ENCODE measurements around the gene ARHGAP5. TPM values are rescaled to one million over a fixed set of nuclear protein-coding genes. Genes with fewer than 3 reads are reported as not detected.

Gene ARHGAP5
- total RNA-seq, 3 donors from 2014 or later (not counting 1 experiment from before 2014, with no cell fraction given) = 31.5 to 45.8 (median 41.1) TPM

GRCh38 chr14:32201193-32201815, 124.2 kb downstream of the ARHGAP5 start:
- H3K4me3 ChIP-seq (ENCODE audit: low read length) = peak overlapping the region; percentile 87
- WGBS (ENCODE audit: insufficient coverage) = under 1% methylated on average over 46 of the region's 46 CpGs

DNA sequence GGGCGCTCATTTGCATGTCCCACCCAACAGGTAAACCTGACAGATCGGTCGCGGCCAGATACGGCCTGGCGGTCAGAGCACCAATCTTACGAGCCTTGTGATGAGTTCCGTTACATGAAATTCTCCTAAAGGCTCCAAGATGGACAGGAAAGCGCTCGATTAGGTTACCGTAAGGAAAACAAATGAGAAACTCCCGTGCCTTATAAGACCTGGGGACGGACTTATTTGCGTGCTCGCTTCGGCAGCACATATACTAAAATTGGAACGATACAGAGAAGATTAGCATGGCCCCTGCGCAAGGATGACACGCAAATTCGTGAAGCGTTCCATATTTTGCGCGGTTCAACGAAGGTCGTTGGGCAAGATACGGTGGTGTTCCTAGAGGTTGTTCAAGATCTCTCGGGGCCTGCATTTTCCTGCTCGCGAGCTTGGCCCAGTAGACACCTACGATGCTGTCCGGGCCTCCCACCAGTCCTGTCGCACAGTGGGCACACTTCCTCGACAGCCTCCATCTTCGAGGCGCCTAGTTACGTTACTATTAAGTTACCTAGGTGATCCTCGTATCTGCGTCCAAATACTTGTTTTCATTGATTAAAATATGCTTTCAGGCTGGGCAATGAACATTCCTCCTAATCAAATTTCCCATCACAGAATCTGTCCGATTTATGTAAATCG, 124.8 kb downstream of the ARHGAP5 start, which contains the start of gene RNU6-7:
TSS of gene RNU6-7 (plus strand) at position 230 of the 675 bp plus-strand sequence.
- peak within 1 kb of the TSS; percentile 89 to 92 for H3K27ac Mint-ChIP-seq
- H3K9me3 Mint-ChIP-seq = no peaks in the 10 kb centered on the region
- TF ChIP-seq CTCF (IDR thresholded peaks at IDR 0.05) = no peak
- peak within 1 kb of the TSS; percentile 97 for H3K27ac ChIP-seq (ENCODE audit: low read length)
- H3K4me3 Mint-ChIP-seq = peak within 1 kb of the TSS; percentile 89
- DNase-seq = peak in 1 of 2 donors; percentile 73
- H3K4me3 ChIP-seq (ENCODE audit: low read length) = peak within 1 kb of the TSS; percentile 87
- no peaks in the 10 kb centered on the region for H3K9me3 ChIP-seq (ENCODE audit: control insufficient read depth, insufficient read depth, low read length)
- 2% methylated on average over 40 of the region's 40 CpGs for WGBS (ENCODE audit: insufficient coverage)
- H3K27me3 Mint-ChIP-seq (ENCODE audit: low read depth in 2 of 2) = peaks cover 10 to 19% of the 10 kb centered on the region in 2 donors
- no peaks in the 10 kb centered on the region for H3K36me3 ChIP-seq (ENCODE audit: control insufficient read depth, insufficient read depth, low read length)
- intact Hi-C loops (cut with micrococcal nuclease) = loop anchor here (5.0 kb wide), 1 partner anchor 640 kb away; the partner anchor contains the start of gene NUBPL
- peak in 1 of 3 donors; percentile 11 for ATAC-seq
- no peaks in the 10 kb centered on the region for H3K27me3 ChIP-seq (ENCODE audit: control insufficient read depth, insufficient read depth, low read length)
- no peaks in the 10 kb centered on the region for H3K36me3 Mint-ChIP-seq
- H3K4me1 ChIP-seq (ENCODE audit: control insufficient read depth, insufficient read depth, low read length) = peaks cover 25% of the 10 kb centered on the region
- peaks cover 36 to 41% of the 10 kb centered on the region in 2 donors for H3K4me1 Mint-ChIP-seq

More at GRCh38 chr14:32201193-32201815, 124.2 kb downstream of the ARHGAP5 start:
- no peak for TF ChIP-seq CTCF (IDR thresholded peaks at IDR 0.05)
- peak overlapping the region; percentile 97 for H3K27ac ChIP-seq (ENCODE audit: low read length)
- H3K9me3 ChIP-seq (ENCODE audit: control insufficient read depth, insufficient read depth, low read length) = no peaks in the 10 kb centered on the region
- ATAC-seq (peak; percentile 44 to 54 (median 53)), DNase-seq (peak; percentile 39 to 84)
- no peaks in the 10 kb centered on the region for H3K27me3 ChIP-seq (ENCODE audit: control insufficient read depth, insufficient read depth, low read length)
- Mint-ChIP-seq H3K9me3 (no peaks in the 10 kb centered on the region), H3K27ac (peak overlapping the region; percentile 89 to 92), H3K36me3 (no peaks in the 10 kb centered on the region), H3K4me3 (peak overlapping the region; percentile 89), H3K27me3 (ENCODE audit: low read depth in 2 of 2) (peaks cover 10 to 16% of the 10 kb centered on the region in 2 donors), H3K4me1 (peaks cover 36 to 41% of the 10 kb centered on the region in 2 donors)
- intact Hi-C loops (cut with micrococcal nuclease) = loop anchor here (5.0 kb wide), 1 partner anchor 639 kb away; the partner anchor contains the start of gene NUBPL
- H3K36me3 ChIP-seq (ENCODE audit: control insufficient read depth, insufficient read depth, low read length) = no peaks in the 10 kb centered on the region
- H3K4me1 ChIP-seq (ENCODE audit: control insufficient read depth, insufficient read depth, low read length) = peaks cover 25% of the 10 kb centered on the region

GRCh38 chr14:32202491-32202997, 125.4 kb downstream of the ARHGAP5 start:
- Mint-ChIP-seq H3K9me3 (no peaks in the 10 kb centered on the region), H3K27me3 (ENCODE audit: low read depth in 2 of 2) (peaks cover 13 to 18% of the 10 kb centered on the region in 2 donors), H3K4me3 (peak overlapping the region; percentile 89), H3K27ac (peak overlapping the region; percentile 89 to 92), H3K36me3 (no peaks in the 10 kb centered on the region), H3K4me1 (peaks cover 36 to 41% of the 10 kb centered on the region in 2 donors)
- no peak for TF ChIP-seq CTCF (IDR thresholded peaks at IDR 0.05)
- ATAC-seq (no peak), DNase-seq (peak in 1 of 2 donors; percentile 49)
- peak overlapping the region; percentile 97 for H3K27ac ChIP-seq (ENCODE audit: low read length)
- intact Hi-C loops (cut with micrococcal nuclease) = loop anchor here (5.0 kb wide), 1 partner anchor 640 kb away; the partner anchor contains the start of gene NUBPL
- H3K9me3 ChIP-seq (ENCODE audit: control insufficient read depth, insufficient read depth, low read length) = no peaks in the 10 kb centered on the region
- H3K27me3 ChIP-seq (ENCODE audit: control insufficient read depth, insufficient read depth, low read length) = no peaks in the 10 kb centered on the region
- H3K4me1 ChIP-seq (ENCODE audit: control insufficient read depth, insufficient read depth, low read length) = peaks cover 25% of the 10 kb centered on the region
- H3K4me3 ChIP-seq (ENCODE audit: low read length) = peak overlapping the region; percentile 87
- H3K36me3 ChIP-seq (ENCODE audit: control insufficient read depth, insufficient read depth, low read length) = no peaks in the 10 kb centered on the region
- 3% methylated on average over 8 of the region's 8 CpGs for WGBS (ENCODE audit: insufficient coverage)

All from natural killer cell (primary cell).